Transverse colon (tissue), 4 donors: ENCODE results near the gene TEAD3.

ENCODE experiments used
- CTCF ChIP-seq, 5 experiments: fragments of 200-600 bp in 3 of 5; fragments of 450-650 bp in 2 of 5; sonication (generic) in 3 of 5; IDR thresholded peaks; 1 replicate in 2 of 5; 2 replicates in 3 of 5; pipeline ENCODE4 v1.5.1; 2016 to 2017; ENCODE audit warnings: antibody characterized with exemption in 5 of 5, inconsistent platforms in 3 of 5, mild to moderate bottlenecking in 2 of 5, moderate library complexity in 1 of 5
- EP300 ChIP-seq: sonication (generic); formaldehyde crosslinking; IDR thresholded peaks from one replicate; pipeline ENCODE4 v1.6.1; 2017; ENCODE audit warnings: antibody characterized with exemption, low read depth
- POLR2A ChIP-seq: fragments of 450-650 bp; IDR thresholded peaks from one replicate; pipeline ENCODE4 v1.6.1; 2016; ENCODE audit warnings: antibody characterized with exemption, mild to moderate bottlenecking, moderate library complexity
- POLR2AphosphoS5 ChIP-seq, 3 donors: sonication (generic); formaldehyde crosslinking; IDR thresholded peaks; one replicate each; pipeline ENCODE4 v1.6.1; 2016; ENCODE audit warnings: antibody characterized with exemption in 3 of 3

DNA sequence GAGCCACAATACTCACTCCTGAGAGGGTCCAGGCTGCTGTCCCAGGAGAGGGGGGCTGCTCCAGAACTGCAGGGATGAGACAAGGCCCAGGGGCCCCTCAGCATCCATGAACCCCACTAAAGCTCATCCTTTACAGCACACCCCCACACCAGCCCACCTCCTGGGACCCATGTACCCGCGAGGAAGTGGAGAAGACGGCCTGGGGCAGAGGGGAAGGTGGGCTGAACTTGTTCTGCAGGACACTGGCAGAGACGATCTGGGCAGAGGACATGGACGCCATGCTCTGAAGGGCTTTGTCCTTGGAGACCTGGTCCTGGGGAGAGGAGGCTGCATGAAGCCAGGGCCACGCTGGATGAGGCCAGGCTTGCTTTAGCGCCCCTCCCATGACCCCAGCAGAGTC, 18.6 kb downstream of the TEAD3 start:
- TF ChIP-seq CTCF (IDR thresholded peaks at IDR 0.05) (no peak), POLR2A (no peak), EP300 (no peak), POLR2AphosphoS5 (IDR thresholded peaks at IDR 0.05) (no peak)
